Ishikawa (cell line): Measurements from ENCODE around the gene TMEM176B.

Experiments
- CEBPB ChIP-seq: IDR thresholded peaks from 2 replicates; pipeline ENCODE4 v1.6.1; 2012
- CREB1 ChIP-seq: IDR thresholded peaks from 2 replicates; pipeline ENCODE4 v1.6.1; 2012; ENCODE audit warnings: low read depth
- EGR1 ChIP-seq: IDR thresholded peaks from 2 replicates; pipeline ENCODE4 v1.6.1; 2012
- EP300 ChIP-seq: IDR thresholded peaks from 2 replicates; pipeline ENCODE4 v1.6.1; 2012; ENCODE audit warnings: borderline replicate concordance
- FOXM1 ChIP-seq: IDR thresholded peaks from 2 replicates; pipeline ENCODE4 v1.6.1; 2012; ENCODE audit warnings: low read depth, borderline replicate concordance
- NFIC ChIP-seq: IDR thresholded peaks from 2 replicates; pipeline ENCODE4 v1.6.1; 2012
- RAD21 ChIP-seq: IDR thresholded peaks from 2 replicates; pipeline ENCODE4 v1.6.1; 2012; ENCODE audit warnings: low read depth
- TAF1 ChIP-seq: IDR thresholded peaks from 2 replicates; pipeline ENCODE4 v1.6.1; 2012; ENCODE audit warnings: low read depth, mild to moderate bottlenecking
- TCF12 ChIP-seq: IDR thresholded peaks from 2 replicates; pipeline ENCODE4 v1.6.1; 2012; ENCODE audit warnings: low read depth
- TEAD4 ChIP-seq: IDR thresholded peaks from 2 replicates; pipeline ENCODE4 v1.6.1; 2012
- YY1 ChIP-seq: IDR thresholded peaks from 2 replicates; pipeline ENCODE4 v1.6.1; 2012; ENCODE audit warnings: low read depth
- ZBTB7A ChIP-seq: IDR thresholded peaks from 2 replicates; pipeline ENCODE4 v1.6.1; 2012; ENCODE audit warnings: low read depth
- TF ChIP-seq, protein P1 (sequence below): IDR thresholded peaks from 2 replicates; pipeline ENCODE4 v1.6.1; 2012
- TF ChIP-seq, protein P2 (sequence below): IDR thresholded peaks from 2 replicates; pipeline ENCODE4 v1.6.1; 2012
- TF ChIP-seq, protein P3 (sequence below): IDR thresholded peaks from 2 replicates; pipeline ENCODE4 v1.6.1; 2012; ENCODE audit warnings: low read depth, mild to moderate bottlenecking

TMEM176B gene

DNA sequence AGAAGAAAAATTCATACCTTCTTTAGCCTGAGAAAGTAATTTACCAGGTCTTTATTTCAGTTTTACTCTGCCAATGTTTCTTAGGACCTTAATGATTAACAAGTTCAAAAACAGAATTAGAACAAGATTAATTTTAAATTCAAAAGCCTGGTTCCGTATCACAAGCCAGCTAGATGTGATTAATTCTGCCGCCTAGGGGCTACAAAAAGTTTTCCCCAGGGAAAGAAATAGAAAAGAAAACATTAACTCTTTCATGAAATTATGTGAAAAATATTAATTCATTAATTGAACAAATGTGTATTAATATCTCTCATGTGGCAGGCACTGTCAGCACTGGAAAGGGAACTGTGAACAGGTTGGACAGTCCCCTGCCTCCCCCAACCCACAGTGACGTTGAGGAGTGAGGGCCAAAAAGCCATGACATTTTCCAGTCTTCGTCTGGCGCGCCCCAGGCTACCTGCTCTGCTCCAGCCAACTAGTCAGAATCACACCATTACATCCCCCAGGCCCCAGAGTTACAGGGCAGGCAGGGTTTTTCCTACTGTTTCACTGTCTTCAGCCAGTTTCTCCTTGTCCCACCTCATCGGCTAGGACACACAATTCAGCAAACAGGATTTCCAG lies 20.5 kb upstream of the TMEM176B start:
- TF ChIP-seq, protein P1, sequence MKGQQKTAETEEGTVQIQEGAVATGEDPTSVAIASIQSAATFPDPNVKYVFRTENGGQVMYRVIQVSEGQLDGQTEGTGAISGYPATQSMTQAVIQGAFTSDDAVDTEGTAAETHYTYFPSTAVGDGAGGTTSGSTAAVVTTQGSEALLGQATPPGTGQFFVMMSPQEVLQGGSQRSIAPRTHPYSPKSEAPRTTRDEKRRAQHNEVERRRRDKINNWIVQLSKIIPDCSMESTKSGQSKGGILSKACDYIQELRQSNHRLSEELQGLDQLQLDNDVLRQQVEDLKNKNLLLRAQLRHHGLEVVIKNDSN, result no peak
- no peak for TF ChIP-seq EGR1
- TF ChIP-seq RAD21, result no peak
- TF ChIP-seq TCF12, result no peak
- TF ChIP-seq, protein P2, sequence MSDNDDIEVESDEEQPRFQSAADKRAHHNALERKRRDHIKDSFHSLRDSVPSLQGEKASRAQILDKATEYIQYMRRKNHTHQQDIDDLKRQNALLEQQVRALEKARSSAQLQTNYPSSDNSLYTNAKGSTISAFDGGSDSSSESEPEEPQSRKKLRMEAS, result no peak
- no peak for TF ChIP-seq TEAD4
- TF ChIP-seq, protein P3, sequence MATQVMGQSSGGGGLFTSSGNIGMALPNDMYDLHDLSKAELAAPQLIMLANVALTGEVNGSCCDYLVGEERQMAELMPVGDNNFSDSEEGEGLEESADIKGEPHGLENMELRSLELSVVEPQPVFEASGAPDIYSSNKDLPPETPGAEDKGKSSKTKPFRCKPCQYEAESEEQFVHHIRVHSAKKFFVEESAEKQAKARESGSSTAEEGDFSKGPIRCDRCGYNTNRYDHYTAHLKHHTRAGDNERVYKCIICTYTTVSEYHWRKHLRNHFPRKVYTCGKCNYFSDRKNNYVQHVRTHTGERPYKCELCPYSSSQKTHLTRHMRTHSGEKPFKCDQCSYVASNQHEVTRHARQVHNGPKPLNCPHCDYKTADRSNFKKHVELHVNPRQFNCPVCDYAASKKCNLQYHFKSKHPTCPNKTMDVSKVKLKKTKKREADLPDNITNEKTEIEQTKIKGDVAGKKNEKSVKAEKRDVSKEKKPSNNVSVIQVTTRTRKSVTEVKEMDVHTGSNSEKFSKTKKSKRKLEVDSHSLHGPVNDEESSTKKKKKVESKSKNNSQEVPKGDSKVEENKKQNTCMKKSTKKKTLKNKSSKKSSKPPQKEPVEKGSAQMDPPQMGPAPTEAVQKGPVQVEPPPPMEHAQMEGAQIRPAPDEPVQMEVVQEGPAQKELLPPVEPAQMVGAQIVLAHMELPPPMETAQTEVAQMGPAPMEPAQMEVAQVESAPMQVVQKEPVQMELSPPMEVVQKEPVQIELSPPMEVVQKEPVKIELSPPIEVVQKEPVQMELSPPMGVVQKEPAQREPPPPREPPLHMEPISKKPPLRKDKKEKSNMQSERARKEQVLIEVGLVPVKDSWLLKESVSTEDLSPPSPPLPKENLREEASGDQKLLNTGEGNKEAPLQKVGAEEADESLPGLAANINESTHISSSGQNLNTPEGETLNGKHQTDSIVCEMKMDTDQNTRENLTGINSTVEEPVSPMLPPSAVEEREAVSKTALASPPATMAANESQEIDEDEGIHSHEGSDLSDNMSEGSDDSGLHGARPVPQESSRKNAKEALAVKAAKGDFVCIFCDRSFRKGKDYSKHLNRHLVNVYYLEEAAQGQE, result no peak
- TF ChIP-seq EP300, result no peak
- TF ChIP-seq CREB1, result no peak
- TF ChIP-seq TAF1, result no peak
- no peak for TF ChIP-seq NFIC
- TF ChIP-seq FOXM1, result no peak
- TF ChIP-seq CEBPB, result no peak
- no peak for TF ChIP-seq ZBTB7A
- TF ChIP-seq YY1, result no peak

DNA sequence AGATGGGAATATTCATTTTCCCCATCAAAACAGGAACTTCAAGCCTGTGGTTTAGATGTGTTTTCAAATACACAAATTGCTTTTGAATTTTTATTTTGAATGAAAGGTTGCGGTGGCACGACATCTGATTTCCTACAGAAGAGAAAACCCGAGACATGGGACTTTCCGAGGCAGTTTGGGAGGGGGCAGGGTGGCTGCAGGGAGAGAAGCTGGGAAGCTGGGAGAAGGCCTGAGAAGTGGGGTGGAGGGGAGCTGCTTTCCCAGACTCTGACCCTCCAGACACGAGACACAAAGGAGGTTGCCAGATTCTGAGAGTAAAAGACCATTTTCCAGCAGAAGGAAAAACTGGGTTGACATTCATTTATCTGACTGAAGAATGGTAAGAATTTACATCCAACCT lies 20.0 kb upstream of the TMEM176B start:
- TF ChIP-seq, protein P3, result no peak
- no peak for TF ChIP-seq RAD21
- TF ChIP-seq YY1, result no peak
- TF ChIP-seq, protein P1, result no peak
- TF ChIP-seq NFIC, result no peak
- TF ChIP-seq FOXM1, result no peak
- TF ChIP-seq TAF1, result no peak
- no peak for TF ChIP-seq TEAD4
- TF ChIP-seq, protein P2, result no peak
- no peak for TF ChIP-seq ZBTB7A
- TF ChIP-seq CREB1, result no peak
- no peak for TF ChIP-seq TCF12
- no peak for TF ChIP-seq EGR1

DNA sequence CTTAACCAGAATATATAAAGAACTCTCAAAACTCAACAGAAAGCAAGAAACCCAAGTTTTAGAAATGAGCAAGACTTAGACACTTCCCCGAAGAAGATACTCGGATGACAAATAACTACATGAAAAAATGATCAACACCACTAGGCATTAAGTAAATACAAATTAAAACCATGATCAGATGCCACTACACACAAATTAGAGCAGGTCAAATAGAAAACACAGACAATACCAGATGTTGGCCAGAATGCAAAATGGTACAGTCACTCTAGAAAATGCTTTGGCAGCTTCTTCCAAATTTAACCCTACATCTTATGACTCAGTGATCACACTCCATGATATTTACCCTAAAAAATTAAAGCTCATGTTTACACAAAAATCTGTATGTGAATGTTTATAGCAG lies 18.8 kb upstream of the TMEM176B start:
- TF ChIP-seq YY1 (no peak), TEAD4 (no peak), RAD21 (no peak), TCF12 (no peak), ZBTB7A (no peak), EGR1 (no peak), CREB1 (no peak), FOXM1 (no peak), NFIC (no peak), CEBPB (no peak), TAF1 (no peak)
- TF ChIP-seq, protein P1, result no peak
- TF ChIP-seq, protein P3, result no peak
